ENCODE measurements around the gene CEP97. TPM values are rescaled to one million over a fixed set of nuclear protein-coding genes. Genes with fewer than 3 reads are reported as not detected.

The CEP97 gene
- total RNA-seq, 1 experiment from 2014 or later: 21.7 TPM

- Histone ChIP-seq H3K36me3 (ENCODE audit: insufficient read depth, low read length) (no peaks in the 10 kb centered on the region), H4K20me1 (ENCODE audit: insufficient read depth, low read depth, low read length) (no peaks in the 10 kb centered on the region), H3K4me1 (ENCODE audit: low read length) (peaks cover 13% of the 10 kb centered on the region), H3K4me3 (ENCODE audit: low read length) (no peak overlapping the region), H3K27ac (ENCODE audit: low read length) (no peak overlapping the region), H2AFZ (ENCODE audit: low read length) (no peak overlapping the region), H3K9me3 (ENCODE audit: low read length) (no peaks in the 10 kb centered on the region), H3K9ac (ENCODE audit: low read length) (no peak overlapping the region), H3K4me2 (ENCODE audit: low read depth, low read length, poor library complexity, severe bottlenecking) (no peak overlapping the region), H3K27me3 (ENCODE audit: low read length) (no peaks in the 10 kb centered on the region), H3K9me2 (replicated peaks; ENCODE audit: insufficient read depth, low read length) (no peaks in the 10 kb centered on the region), H3K79me2 (ENCODE audit: low read length) (no peaks in the 10 kb centered on the region)
- peak; percentile 21 for DNase-seq
These were observed 4.7 kb upstream of the CEP97 start for GRCh38 chr3:101719604-101720185.

DNA sequence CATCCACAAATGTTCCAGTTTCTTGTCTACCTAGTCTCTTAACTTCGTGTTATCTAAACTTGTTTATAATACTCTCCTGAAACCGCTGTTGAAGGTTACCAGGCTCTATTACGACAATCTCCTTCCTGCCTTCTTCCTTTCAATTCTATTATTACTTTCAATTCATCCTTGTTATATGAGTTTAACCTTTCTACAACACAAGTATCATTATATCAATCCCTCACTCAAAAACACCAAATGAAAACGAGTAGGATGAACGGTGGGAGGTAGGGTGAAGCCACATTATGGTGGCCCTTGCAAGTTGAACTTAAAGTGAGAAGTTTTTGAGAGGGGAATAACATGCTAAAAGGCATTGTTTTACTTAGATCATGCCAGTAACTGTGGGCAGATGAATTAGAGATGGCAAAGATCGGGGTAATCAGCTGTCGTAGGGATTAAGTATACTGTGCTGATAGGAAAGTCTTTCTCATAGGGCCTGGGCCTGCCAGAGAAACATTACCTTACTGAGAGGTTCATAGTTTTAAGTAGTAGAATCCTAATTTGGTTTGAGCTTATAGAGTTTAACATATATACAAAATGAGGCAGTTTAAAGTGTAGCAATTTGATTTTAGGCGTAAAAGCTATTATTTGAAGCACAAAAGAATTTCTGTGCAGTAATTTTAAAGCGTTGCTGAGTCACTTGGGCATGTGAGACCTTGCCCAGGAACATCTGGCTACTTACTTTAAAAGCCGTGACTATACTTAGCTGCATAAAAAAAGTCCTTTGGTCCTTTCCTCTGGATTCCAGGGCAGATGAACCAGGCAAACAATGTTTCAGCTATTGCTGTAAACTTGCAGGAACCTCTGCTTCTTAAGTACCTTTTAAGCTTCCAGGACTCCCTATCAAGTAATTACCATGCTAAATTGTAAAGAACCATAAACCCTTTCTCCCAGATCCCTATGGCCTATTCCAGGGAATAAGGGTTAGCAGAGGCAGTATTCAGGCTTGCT lies 3.3 kb upstream of the CEP97 start:
- Histone ChIP-seq H2AFZ (ENCODE audit: low read length) (peak overlapping the region; percentile 45; the same call in 1 of the 2 replicates), H3K9ac (ENCODE audit: low read length) (no peak overlapping the region), H3K4me3 (ENCODE audit: low read length) (no peak overlapping the region), H3K4me2 (ENCODE audit: low read depth, low read length, poor library complexity, severe bottlenecking) (no peak overlapping the region), H3K27ac (ENCODE audit: low read length) (no peak overlapping the region), H3K79me2 (ENCODE audit: low read length) (peaks cover 14% of the 10 kb centered on the region), H3K36me3 (ENCODE audit: insufficient read depth, low read length) (no peaks in the 10 kb centered on the region), H4K20me1 (ENCODE audit: insufficient read depth, low read depth, low read length) (no peaks in the 10 kb centered on the region), H3K9me3 (ENCODE audit: low read length) (no peaks in the 10 kb centered on the region), H3K9me2 (replicated peaks; ENCODE audit: insufficient read depth, low read length) (no peaks in the 10 kb centered on the region), H3K27me3 (ENCODE audit: low read length) (no peaks in the 10 kb centered on the region), H3K4me1 (ENCODE audit: low read length) (peaks cover 18% of the 10 kb centered on the region)
- DNase-seq: peak; percentile 34

GRCh38 chr3:101722394-101723173 lies 1.8 kb upstream of the CEP97 start:
- peak; percentile 61 for DNase-seq

DNA sequence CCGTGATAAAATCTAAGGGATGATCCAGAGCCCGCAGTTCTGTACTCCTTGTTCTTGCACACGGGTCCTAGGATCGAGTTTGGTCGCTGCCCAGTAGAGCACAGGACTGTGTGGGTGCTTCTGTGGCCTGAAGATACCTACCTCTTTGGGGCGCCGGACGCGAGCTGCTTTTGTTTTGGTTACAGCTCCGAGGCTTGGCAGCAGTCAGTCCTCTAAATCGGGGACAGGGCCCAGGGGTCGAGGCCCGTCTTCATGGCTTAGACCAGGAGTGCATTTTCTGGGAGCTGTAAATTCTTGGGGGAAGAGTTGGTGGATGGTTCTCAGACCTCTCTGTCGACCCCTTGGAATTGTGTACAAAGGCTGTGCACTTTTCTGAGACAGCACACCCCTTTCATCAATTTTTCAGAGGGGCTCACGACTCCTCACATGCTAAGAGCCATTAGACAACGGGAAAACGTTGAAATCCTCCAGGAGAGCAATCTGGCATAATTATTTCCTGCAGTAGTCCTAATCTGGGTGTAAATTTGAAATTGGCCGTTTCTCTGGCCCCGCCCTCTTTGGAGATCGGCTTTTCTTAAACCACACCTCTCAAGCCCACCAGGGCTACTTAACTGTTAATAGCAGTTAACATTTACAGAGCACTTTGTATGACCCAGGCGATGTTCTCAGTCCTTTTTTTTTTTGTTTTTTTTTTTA lies 928 bp downstream of the CEP97 start:
- DNase-seq: peak; percentile 80
- H3K36me3 ChIP-seq (ENCODE audit: insufficient read depth, low read length): peaks cover 18% of the 10 kb centered on the region; the same call in 1 of the 2 replicates
- no peaks in the 10 kb centered on the region for H4K20me1 ChIP-seq (ENCODE audit: insufficient read depth, low read depth, low read length)
- H3K27ac ChIP-seq (ENCODE audit: low read length): peak overlapping the region; percentile 67
- H3K4me3 ChIP-seq (ENCODE audit: low read length): peak overlapping the region; percentile 78
- H3K4me2 ChIP-seq (ENCODE audit: low read depth, low read length, poor library complexity, severe bottlenecking): peak overlapping the region; percentile 96
- H3K9ac ChIP-seq (ENCODE audit: low read length): peak overlapping the region; percentile 79
- H2AFZ ChIP-seq (ENCODE audit: low read length): peak overlapping the region; percentile 54
- H3K27me3 ChIP-seq (ENCODE audit: low read length): no peaks in the 10 kb centered on the region
- H3K9me2 ChIP-seq (replicated peaks; ENCODE audit: insufficient read depth, low read length): no peaks in the 10 kb centered on the region
- H3K79me2 ChIP-seq (ENCODE audit: low read length): peaks cover 37% of the 10 kb centered on the region
- peaks cover 28% of the 10 kb centered on the region for H3K4me1 ChIP-seq (ENCODE audit: low read length)
- no peaks in the 10 kb centered on the region for H3K9me3 ChIP-seq (ENCODE audit: low read length)

More at GRCh38 chr3:101722394-101723173, 1.8 kb upstream of the CEP97 start:
- H3K4me3 ChIP-seq (ENCODE audit: low read length): no peak overlapping the region
- peaks cover under 1% of the 10 kb centered on the region; the same call in 1 of the 2 replicates for H3K36me3 ChIP-seq (ENCODE audit: insufficient read depth, low read length)
- peak overlapping the region; percentile 46 for H3K4me2 ChIP-seq (ENCODE audit: low read depth, low read length, poor library complexity, severe bottlenecking)
- peaks cover 27% of the 10 kb centered on the region for H3K79me2 ChIP-seq (ENCODE audit: low read length)
- H3K27ac ChIP-seq (ENCODE audit: low read length): peak overlapping the region; percentile 41; the same call in 1 of the 2 replicates
- no peaks in the 10 kb centered on the region for H3K9me2 ChIP-seq (replicated peaks; ENCODE audit: insufficient read depth, low read length)
- H3K9me3 ChIP-seq (ENCODE audit: low read length): no peaks in the 10 kb centered on the region
- peaks cover 28% of the 10 kb centered on the region for H3K4me1 ChIP-seq (ENCODE audit: low read length)
- no peak overlapping the region for H3K9ac ChIP-seq (ENCODE audit: low read length)
- no peaks in the 10 kb centered on the region for H4K20me1 ChIP-seq (ENCODE audit: insufficient read depth, low read depth, low read length)
- no peaks in the 10 kb centered on the region for H3K27me3 ChIP-seq (ENCODE audit: low read length)
- peak overlapping the region; percentile 88 for H2AFZ ChIP-seq (ENCODE audit: low read length)

DNA sequence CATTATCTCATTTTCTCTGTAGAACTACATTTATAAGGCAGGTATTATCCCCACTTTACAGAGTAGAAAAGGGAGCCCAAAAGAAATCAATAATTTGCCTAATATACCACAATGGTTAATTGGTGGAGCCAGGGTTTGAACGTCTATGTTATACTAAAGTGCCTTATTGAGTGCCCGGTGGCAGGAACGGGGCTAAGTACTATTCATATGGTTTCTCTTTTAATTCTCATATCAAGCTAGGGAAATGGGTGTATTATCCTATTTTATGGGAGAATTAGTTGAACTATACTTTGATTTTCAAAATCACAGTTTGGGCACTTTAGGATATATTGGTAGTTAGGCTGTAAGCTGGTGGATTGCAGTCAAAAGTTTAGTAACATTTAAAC lies 1.5 kb downstream of the CEP97 start:
- Histone ChIP-seq H3K36me3 (ENCODE audit: insufficient read depth, low read length) (peaks cover 23% of the 10 kb centered on the region; the same call in 1 of the 2 replicates), H3K27ac (ENCODE audit: low read length) (peak overlapping the region; percentile 67), H3K9me3 (ENCODE audit: low read length) (no peaks in the 10 kb centered on the region), H3K9ac (ENCODE audit: low read length) (peak overlapping the region; percentile 79), H3K79me2 (ENCODE audit: low read length) (peaks cover 37% of the 10 kb centered on the region), H3K27me3 (ENCODE audit: low read length) (no peaks in the 10 kb centered on the region), H3K9me2 (replicated peaks; ENCODE audit: insufficient read depth, low read length) (no peaks in the 10 kb centered on the region), H4K20me1 (ENCODE audit: insufficient read depth, low read depth, low read length) (no peaks in the 10 kb centered on the region), H3K4me2 (ENCODE audit: low read depth, low read length, poor library complexity, severe bottlenecking) (peak overlapping the region; percentile 96), H2AFZ (ENCODE audit: low read length) (peak overlapping the region; percentile 54; the same call in 1 of the 2 replicates), H3K4me1 (ENCODE audit: low read length) (peaks cover 28% of the 10 kb centered on the region), H3K4me3 (ENCODE audit: low read length) (peak overlapping the region; percentile 78)
- no peak for DNase-seq

DNA sequence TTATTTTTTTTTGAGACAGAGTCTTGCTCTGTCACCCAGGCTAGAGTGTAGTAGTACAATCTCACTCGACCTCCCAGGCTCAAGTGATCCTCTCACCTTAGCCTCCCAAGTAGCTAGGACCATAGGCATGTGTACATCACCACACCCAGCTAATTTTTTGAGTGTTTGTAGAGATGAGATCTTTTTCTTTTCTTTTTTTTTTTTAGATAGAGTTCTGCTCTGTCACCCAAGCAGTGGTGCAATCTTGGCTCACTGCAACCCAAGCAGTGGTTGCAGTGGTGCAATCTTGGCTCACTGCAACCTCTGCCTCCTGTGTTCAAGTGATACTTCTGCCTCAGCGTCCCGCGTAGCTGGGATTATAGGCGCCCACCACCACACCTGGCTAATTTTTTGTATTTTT lies 5.2 kb downstream of the CEP97 start:
- no peaks in the 10 kb centered on the region for H4K20me1 ChIP-seq (ENCODE audit: insufficient read depth, low read depth, low read length)
- DNase-seq: peak; percentile 19
- H3K4me3 ChIP-seq (ENCODE audit: low read length): no peak overlapping the region
- H3K4me1 ChIP-seq (ENCODE audit: low read length): peaks cover 14% of the 10 kb centered on the region
- H3K27me3 ChIP-seq (ENCODE audit: low read length): no peaks in the 10 kb centered on the region
- no peaks in the 10 kb centered on the region for H3K9me2 ChIP-seq (replicated peaks; ENCODE audit: insufficient read depth, low read length)
- H3K9me3 ChIP-seq (ENCODE audit: low read length): no peaks in the 10 kb centered on the region
- peaks cover 52% of the 10 kb centered on the region for H3K36me3 ChIP-seq (ENCODE audit: insufficient read depth, low read length)
- H2AFZ ChIP-seq (ENCODE audit: low read length): no peak overlapping the region
- peaks cover 42% of the 10 kb centered on the region for H3K79me2 ChIP-seq (ENCODE audit: low read length)
- no peak overlapping the region for H3K9ac ChIP-seq (ENCODE audit: low read length)
- no peak overlapping the region for H3K4me2 ChIP-seq (ENCODE audit: low read depth, low read length, poor library complexity, severe bottlenecking)
- no peak overlapping the region for H3K27ac ChIP-seq (ENCODE audit: low read length)

GRCh38 chr3:101730839-101731238 lies 6.4 kb downstream of the CEP97 start:
- Histone ChIP-seq H3K27me3 (ENCODE audit: low read length) (no peaks in the 10 kb centered on the region), H4K20me1 (ENCODE audit: insufficient read depth, low read depth, low read length) (no peaks in the 10 kb centered on the region), H3K4me2 (ENCODE audit: low read depth, low read length, poor library complexity, severe bottlenecking) (no peak overlapping the region), H3K9me3 (ENCODE audit: low read length) (no peaks in the 10 kb centered on the region), H3K27ac (ENCODE audit: low read length) (no peak overlapping the region), H3K9me2 (replicated peaks; ENCODE audit: insufficient read depth, low read length) (no peaks in the 10 kb centered on the region), H3K4me1 (ENCODE audit: low read length) (peaks cover 13% of the 10 kb centered on the region), H2AFZ (ENCODE audit: low read length) (no peak overlapping the region), H3K9ac (ENCODE audit: low read length) (no peak overlapping the region), H3K79me2 (ENCODE audit: low read length) (peaks cover 34% of the 10 kb centered on the region), H3K4me3 (ENCODE audit: low read length) (no peak overlapping the region), H3K36me3 (ENCODE audit: insufficient read depth, low read length) (peaks cover 62% of the 10 kb centered on the region)
- peak; percentile 19 for DNase-seq
